LNCaP clone FGC (cell line): ENCODE measurements around the gene NUBPL.
"Not testable (repeated sequence)": the region's sequence is repeated elsewhere in the genome, so short reads cannot be mapped to it uniquely, and the experiment has no call there.

ENCODE experiments used
- DNase-seq: peaks from one replicate; pipeline ENCODE4 v3.0.0-alpha.2; 2011; ENCODE audit warnings: low read depth
- H3K4me3 ChIP-seq: 2 replicates; pipeline ENCODE4 v1.5.1; 2011; ENCODE audit warnings: mild to moderate bottlenecking, low read depth, low read length, control low read depth
- TF ChIP-seq, protein P1 (sequence below): IDR thresholded peaks from 2 replicates; pipeline ENCODE4 v1.5.1; 2012; ENCODE audit warnings: mild to moderate bottlenecking; ENCODE audit not compliant: control insufficient read depth, insufficient read depth; ENCODE audit errors: extremely low read depth

The NUBPL gene

DNA sequence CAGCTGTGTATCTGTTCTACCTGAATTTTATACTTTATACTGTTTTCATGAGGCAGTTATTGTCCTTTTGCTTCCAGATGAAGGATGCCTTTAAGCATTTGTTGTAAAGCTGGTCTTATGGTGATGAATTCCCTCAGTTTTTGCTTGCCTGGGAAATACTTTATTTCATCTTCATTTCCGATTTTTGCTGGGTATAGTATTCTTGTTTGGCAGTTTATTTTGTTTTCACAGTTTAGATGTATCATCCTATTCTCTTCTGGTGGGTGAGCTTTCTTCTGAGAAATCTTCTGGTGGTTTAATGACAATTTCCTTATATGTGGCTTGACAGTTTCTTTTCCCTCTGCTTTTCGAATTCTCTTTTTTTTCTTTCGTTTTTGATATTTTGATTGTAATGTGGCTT lies 188.1 kb downstream of the NUBPL start:
- TF ChIP-seq, protein P1, sequence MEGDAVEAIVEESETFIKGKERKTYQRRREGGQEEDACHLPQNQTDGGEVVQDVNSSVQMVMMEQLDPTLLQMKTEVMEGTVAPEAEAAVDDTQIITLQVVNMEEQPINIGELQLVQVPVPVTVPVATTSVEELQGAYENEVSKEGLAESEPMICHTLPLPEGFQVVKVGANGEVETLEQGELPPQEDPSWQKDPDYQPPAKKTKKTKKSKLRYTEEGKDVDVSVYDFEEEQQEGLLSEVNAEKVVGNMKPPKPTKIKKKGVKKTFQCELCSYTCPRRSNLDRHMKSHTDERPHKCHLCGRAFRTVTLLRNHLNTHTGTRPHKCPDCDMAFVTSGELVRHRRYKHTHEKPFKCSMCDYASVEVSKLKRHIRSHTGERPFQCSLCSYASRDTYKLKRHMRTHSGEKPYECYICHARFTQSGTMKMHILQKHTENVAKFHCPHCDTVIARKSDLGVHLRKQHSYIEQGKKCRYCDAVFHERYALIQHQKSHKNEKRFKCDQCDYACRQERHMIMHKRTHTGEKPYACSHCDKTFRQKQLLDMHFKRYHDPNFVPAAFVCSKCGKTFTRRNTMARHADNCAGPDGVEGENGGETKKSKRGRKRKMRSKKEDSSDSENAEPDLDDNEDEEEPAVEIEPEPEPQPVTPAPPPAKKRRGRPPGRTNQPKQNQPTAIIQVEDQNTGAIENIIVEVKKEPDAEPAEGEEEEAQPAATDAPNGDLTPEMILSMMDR: no peak

DNA sequence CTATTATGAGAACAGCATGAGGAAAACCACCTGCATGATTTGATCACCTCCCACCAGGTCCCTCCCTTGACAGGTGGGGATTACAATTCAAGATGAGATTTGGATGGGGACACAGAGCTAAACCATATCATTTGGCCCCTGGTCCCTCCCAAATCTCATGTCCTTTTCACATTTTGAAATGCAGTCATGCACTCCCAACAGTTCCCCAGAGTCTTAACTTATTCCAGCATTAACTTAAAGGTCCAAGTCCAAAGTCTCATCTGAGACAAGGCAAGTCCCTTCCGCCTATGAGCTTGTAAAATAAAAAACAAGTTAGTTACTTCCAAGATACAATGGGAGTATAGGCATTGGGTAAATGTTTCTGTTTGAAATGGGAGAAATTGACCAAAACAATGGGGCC lies 189.8 kb downstream of the NUBPL start:
- not testable (repeated sequence) for DNase-seq, H3K4me3 ChIP-seq

More for the DNA sequence above, 188.1 kb downstream of the NUBPL start:
- no peak for DNase-seq
- H3K4me3 ChIP-seq: no peak overlapping the region

DNA sequence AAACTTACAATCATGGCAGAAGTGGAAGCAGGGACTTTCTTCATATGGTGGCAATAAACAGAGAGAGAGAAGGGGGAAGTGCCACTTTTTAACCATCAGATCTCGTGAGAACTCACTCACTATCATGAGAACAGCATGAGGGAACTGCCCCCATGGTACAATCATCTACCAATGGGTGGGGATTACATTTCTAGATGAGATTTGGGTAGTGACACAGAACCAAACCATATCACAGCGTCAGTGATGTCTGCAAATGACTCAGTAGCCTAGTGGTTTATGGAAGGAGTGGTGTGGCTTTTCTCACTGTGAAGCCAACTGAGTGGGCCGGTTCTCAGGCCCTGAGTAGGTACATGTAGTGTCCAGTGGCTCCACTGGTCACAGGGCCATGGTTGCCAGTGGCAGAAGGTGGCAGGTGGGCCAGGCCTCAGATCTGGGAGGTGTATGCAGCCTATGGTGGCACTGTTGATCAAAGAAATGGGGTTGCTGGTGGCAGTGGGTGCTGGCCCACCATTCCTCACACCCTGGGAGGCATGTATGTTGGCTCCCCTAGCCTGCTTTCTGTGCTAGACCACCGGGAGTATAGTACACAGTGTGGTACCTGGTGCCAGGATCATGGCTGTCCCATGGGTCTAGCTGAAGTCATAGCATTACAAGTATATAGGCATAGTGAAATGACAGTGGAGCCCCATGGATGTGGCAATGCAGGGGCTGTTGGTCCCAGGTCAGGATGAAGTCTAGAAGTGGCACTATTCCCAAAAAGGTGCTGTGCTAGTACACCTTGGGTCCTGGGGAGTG lies 191.9 kb downstream of the NUBPL start:
- no peak overlapping the region for H3K4me3 ChIP-seq
- TF ChIP-seq, protein P1: no peak

DNA sequence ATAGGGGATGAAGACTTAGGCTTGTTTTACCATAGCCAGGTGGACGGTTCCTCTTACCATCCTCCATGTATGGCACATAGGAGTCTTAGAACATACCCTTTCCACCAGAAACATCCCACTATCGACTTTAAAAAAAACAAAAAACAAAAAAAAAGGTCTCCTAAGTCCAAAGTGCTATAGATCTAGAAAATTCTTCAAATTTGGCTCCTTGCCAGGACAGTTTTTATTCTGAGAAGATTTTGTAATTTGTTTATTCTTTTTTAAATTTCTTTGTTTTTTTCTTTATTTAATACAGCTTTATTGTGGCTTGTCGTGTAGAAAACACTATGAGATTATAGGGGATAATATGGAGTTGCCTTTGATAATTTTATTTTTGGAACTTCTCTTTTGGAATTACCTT lies 197.7 kb downstream of the NUBPL start:
- no peak overlapping the region for H3K4me3 ChIP-seq
- TF ChIP-seq, protein P1: no peak
- no peak for DNase-seq

More for the DNA sequence above, 191.9 kb downstream of the NUBPL start:
- no peak for DNase-seq

DNA sequence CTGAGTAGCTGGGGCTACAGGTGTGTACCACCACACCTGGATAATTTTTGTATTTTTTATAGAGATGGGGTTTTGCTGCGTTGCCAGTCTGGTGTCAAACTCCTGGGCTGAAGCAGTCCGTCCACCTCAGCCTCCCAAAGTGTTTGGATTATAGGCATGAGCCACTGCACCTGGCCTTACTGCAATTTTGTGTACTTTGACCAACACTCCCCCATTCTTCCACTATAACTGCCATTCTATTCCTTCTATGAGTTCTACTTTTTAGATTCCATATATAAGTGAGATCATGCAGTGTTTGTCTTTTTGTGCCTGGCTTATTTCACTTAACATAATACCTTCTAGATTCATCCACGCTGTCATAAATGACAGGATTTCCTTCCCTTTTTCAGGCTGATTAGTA lies 199.1 kb downstream of the NUBPL start:
- DNase-seq: no peak
- TF ChIP-seq, protein P1: no peak
- H3K4me3 ChIP-seq: no peak overlapping the region

DNA sequence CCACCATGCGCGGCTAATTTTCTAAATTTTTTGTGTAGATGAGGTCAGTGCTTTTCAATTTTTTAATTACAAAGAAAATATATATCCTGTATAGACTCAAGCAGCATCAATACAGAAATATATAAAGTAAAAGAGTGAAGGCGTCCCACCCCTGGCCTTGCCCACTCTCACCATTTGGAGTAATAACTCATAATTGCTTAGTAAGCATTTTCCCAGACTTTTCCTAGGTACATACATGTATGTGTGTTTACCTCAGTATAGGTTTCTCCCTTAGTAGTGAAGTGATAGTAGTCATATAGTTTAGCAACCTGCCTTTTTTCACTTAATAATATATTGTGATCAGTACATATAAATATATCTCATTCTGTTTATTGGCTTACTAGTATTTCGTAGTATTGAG lies 200.1 kb downstream of the NUBPL start:
- DNase-seq: no peak
- TF ChIP-seq, protein P1: no peak
- H3K4me3 ChIP-seq: no peak overlapping the region

DNA sequence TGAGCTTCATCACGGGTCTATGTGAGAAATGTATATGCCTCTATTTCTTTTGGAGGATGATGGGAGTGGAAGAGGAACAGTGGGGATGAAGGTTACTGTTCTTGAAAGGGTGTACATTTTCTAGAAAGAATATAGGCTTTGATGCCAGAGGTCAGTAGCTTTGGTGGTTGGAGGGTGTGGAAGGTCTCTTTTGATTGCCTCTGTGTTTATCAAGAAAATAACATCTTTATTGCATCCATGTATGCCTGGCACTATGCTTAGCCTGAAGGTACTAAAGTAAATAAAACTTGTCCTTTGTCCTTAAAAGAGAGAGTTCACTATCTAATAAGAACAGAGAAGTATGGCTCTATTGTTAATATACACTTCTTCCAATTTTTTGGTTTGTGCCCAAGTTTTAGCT lies 201.8 kb downstream of the NUBPL start:
- DNase-seq: no peak
- H3K4me3 ChIP-seq: no peak overlapping the region
- TF ChIP-seq, protein P1: no peak
